Upper lobe of right lung (tissue), 1 donor: ENCODE measurements around the gene GGT5. TPM values are rescaled to one million over a fixed set of nuclear protein-coding genes. Genes with fewer than 3 reads are reported as not detected.
"Not testable (repeated sequence)": the region's sequence is repeated elsewhere in the genome, so short reads cannot be mapped to it uniquely, and the experiment has no call there.

Experiments used
- ATAC-seq: fragments of 200-7000 bp; cut with Tn5 transposase; one replicate; pipeline ENCODE4 v1.9.1; 2020; ENCODE audit warnings: mild to moderate bottlenecking, moderate library complexity
- DNase-seq: peaks from one replicate; pipeline ENCODE4 v3.0.0-alpha.2; 2020
- H3K27ac ChIP-seq: fragments of 200-600 bp; one replicate; pipeline ENCODE4 v1.8.0; 2022
- H3K27me3 ChIP-seq: fragments of 200-600 bp; one replicate; pipeline ENCODE4 v1.8.0; 2022; ENCODE audit warnings: mild to moderate bottlenecking
- H3K36me3 ChIP-seq: fragments of 200-600 bp; one replicate; pipeline ENCODE4 v1.8.0; 2022
- H3K4me1 ChIP-seq: fragments of 200-600 bp; one replicate; pipeline ENCODE4 v1.8.0; 2022
- H3K4me3 ChIP-seq: fragments of 200-600 bp; one replicate; pipeline ENCODE4 v1.8.0; 2022; ENCODE audit warnings: mild to moderate bottlenecking
- H3K9me3 ChIP-seq: fragments of 200-600 bp; one replicate; pipeline ENCODE4 v1.8.0; 2022
- intact Hi-C: fragments of 100-400 bp; cut with DNase I; formaldehyde crosslinking; loops from one replicate; pipeline ENCODE4 v1.11.0; 2022
- total RNA-seq: library from RNA; stranded (reverse); fragmentation: NEBNext Ultra II Directional; extraction: Animal tissue kit (Norgen Biotek cat#: 25700); gene quantifications from one replicate; pipeline ENCODE4 v1.2.1, GENCODE V29; 2021
- TF ChIP-seq, protein P1 (sequence below): fragments of 200-600 bp; IDR thresholded peaks from one replicate; pipeline ENCODE4 v1.8.0; 2022; ENCODE audit warnings: antibody characterized with exemption
- donor health status: DM: no; HTN: yes; CAD: no; lungs with severe emphysema.

The GGT5 gene
- total RNA-seq, 1 donor from 2014 or later, result 66.5 TPM

DNA sequence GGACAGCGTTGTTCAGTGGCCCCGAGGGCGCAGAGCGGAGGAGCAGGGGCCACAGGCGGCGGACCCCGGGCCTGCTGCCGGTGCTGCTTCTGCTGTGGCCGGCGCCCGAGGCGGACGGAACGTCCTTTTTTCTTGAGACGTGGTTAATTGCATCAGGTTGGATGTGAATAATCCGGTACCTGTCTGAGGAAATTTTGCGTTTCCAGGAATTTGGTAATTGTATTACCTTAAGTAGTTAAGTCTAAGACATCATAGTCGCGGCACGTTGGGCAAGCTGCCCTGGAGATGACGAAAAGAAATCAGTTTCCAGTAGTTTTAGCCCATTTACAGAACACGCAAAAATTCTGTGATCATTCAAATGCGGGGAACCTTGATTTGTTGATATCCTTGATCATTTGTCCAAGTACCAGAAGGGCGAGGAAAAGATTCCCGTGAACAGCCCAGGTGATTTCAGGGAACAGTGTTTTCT is 26.5 kb upstream of the GGT5 start:
- peak overlapping the region; percentile 90 for H3K27ac ChIP-seq
- peaks cover 31% of the 10 kb centered on the region for H3K4me1 ChIP-seq
- H3K9me3 ChIP-seq, result no peaks in the 10 kb centered on the region
- H3K27me3 ChIP-seq, result no peaks in the 10 kb centered on the region
- intact Hi-C loops, result no loop called here
- H3K4me3 ChIP-seq, result peak overlapping the region; percentile 89
- DNase-seq, result no peak
- TF ChIP-seq, protein P1, sequence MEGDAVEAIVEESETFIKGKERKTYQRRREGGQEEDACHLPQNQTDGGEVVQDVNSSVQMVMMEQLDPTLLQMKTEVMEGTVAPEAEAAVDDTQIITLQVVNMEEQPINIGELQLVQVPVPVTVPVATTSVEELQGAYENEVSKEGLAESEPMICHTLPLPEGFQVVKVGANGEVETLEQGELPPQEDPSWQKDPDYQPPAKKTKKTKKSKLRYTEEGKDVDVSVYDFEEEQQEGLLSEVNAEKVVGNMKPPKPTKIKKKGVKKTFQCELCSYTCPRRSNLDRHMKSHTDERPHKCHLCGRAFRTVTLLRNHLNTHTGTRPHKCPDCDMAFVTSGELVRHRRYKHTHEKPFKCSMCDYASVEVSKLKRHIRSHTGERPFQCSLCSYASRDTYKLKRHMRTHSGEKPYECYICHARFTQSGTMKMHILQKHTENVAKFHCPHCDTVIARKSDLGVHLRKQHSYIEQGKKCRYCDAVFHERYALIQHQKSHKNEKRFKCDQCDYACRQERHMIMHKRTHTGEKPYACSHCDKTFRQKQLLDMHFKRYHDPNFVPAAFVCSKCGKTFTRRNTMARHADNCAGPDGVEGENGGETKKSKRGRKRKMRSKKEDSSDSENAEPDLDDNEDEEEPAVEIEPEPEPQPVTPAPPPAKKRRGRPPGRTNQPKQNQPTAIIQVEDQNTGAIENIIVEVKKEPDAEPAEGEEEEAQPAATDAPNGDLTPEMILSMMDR, result no peak
- no peaks in the 10 kb centered on the region for H3K36me3 ChIP-seq
- no peak for ATAC-seq

DNA sequence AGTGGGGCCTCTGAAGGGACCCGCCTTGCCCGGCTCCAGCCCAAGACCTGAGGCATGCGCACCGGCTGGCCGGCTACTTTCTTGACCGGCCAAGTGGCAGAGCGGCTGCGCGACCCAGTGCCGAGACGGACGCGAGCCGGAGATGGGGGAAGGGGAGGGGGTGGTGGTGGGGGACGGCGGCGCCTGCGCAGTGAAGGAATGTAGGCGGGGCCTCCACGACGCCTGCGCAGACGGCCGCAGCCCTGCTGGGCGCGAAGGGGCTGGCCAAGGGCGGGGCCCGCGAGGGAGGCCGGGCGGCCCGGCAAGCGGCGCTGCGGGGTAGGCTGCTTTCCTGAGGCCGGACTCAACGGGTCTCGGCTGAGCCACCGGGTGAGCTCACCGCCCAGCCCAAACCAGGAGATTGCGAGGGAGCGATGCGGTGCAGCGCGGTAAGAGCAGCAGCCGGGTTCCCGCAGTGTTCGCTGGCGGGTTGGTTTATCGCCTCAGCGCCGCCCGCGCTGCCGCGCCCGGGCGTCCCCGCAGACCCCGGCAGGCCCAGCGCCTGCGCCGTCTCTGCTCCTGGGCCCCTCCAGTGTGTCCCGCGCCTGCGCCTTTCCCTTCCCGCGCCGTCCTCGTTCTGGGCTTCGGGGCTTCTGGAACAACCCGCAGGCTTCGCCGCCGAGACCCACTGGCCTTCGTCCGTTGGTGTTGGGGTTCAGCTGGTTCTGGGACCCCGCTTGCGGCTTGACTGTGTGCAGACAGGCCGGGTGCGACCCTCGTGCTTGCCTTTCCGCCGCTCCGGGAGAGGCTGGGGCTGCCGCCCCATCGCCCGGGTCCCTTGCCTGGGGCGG is 25.9 kb upstream of the GGT5 start, which contains the start of gene SPECC1L:
SPECC1L (plus strand) TSS at position 276 of the 830 bp plus-strand sequence. CDS start 31,401 bp downstream, outside the sequence.
- DNase-seq (peak; percentile 96), ATAC-seq (peak; percentile 98)
- H3K9me3 ChIP-seq, result no peaks in the 10 kb centered on the region
- no peaks in the 10 kb centered on the region for H3K36me3 ChIP-seq
- H3K27ac ChIP-seq, result peak within 1 kb of the TSS; percentile 90
- peaks cover 31% of the 10 kb centered on the region for H3K4me1 ChIP-seq
- H3K27me3 ChIP-seq, result no peaks in the 10 kb centered on the region
- TF ChIP-seq, protein P1, result no peak
- peak within 1 kb of the TSS; percentile 89 for H3K4me3 ChIP-seq
- intact Hi-C loops, result no loop called here

DNA sequence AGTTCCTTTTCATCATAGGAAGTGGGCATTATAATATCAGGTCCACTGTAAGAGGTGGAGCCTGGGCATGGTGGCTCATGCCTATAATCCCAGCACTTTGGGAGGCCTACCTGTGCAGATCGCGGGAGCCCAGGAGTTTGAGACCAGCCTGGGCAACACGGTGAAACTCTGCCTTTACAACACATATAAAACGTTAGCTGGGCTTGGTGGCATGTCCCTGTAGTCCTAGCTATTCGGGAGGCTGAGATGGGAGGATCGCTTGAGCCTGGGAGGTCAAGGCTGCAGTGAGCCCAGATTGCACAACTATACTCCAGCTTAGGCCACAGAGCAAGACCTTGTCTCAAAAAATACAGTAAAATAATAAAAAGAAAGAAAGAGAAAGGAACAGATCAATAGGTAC is 21.6 kb upstream of the GGT5 start:
- H3K4me1 ChIP-seq, intact Hi-C loops, ATAC-seq, H3K9me3 ChIP-seq, H3K27ac ChIP-seq, H3K4me3 ChIP-seq, DNase-seq, H3K36me3 ChIP-seq, H3K27me3 ChIP-seq: not testable (repeated sequence)

DNA sequence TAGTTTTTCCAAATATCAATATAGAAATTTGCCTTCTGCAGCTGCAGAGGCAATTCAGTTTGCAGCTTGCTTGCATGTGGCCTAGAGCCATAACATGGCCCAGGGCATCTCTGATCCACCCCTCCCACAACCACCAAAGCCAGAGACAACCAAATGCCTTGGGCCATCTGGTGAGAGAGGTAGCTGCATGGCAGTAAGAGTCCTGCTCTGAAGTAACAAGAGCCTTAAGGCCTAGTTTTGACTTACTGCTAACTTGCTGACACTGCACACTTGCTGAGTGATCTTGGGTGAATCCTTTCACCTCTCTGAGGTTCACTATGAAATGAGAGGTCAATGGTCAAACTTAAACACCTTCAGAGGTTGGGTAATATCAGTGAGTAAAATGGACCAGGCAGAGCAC is 20.9 kb upstream of the GGT5 start:
- TF ChIP-seq, protein P1, result no peak
- Histone ChIP-seq H3K9me3 (no peaks in the 10 kb centered on the region), H3K4me1 (no peaks in the 10 kb centered on the region), H3K27me3 (no peaks in the 10 kb centered on the region), H3K27ac (no peak overlapping the region), H3K4me3 (no peak overlapping the region), H3K36me3 (no peaks in the 10 kb centered on the region)
- intact Hi-C loops, result no loop called here
- no peak for ATAC-seq
- no peak for DNase-seq

DNA sequence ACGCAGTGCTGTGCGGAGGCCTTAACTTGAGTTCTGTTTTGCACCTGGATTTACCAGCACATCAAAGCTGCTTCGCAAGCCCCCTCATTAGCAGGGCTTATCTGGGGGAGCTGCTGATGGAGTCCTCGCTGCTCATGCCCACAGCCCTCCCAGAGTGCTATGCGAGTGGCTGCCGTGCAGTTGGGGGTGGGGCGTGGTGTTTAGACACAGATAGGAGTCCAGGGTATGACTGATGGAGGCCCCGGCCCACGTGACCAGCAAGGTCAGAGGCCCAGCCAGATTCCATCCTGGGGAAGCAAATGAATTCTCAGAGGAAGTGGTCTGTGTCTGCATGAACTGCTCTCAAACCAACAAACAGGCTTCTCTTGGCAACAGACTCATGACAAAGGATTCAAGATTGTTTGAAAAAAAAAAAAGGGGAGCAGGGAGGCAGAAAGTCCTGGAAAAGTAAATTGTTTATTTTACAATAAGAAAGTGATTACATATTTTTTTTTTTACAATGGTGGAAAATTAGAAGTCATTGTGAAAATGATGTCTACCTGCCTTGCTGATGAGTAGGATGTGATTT is 19.5 kb upstream of the GGT5 start:
- H3K27ac ChIP-seq, DNase-seq, intact Hi-C loops: not testable (repeated sequence)

DNA sequence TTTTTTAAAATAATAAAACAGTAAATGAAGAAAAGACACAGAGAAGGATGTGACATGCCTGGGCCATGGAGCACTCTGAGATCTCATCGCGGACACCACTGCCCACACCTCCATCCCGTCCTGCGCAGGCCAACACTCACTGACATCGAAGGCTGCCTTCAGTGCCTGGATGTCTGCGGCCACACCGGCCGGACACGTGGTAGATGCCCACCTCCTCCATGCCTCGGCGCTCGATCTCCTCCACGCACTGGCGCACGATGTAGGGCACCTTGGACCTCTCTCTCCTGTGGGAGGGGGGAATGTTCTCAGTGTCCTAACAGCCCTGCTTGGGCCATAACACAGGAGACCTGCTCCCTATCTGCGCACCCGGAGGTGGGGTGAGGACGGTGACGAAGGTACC is 18.6 kb upstream of the GGT5 start:
- intact Hi-C loops, ATAC-seq, H3K27ac ChIP-seq, DNase-seq, H3K9me3 ChIP-seq, H3K36me3 ChIP-seq, H3K4me1 ChIP-seq, H3K27me3 ChIP-seq, H3K4me3 ChIP-seq: not testable (repeated sequence)

More for the DNA sequence above, 19.5 kb upstream of the GGT5 start:
- not testable (repeated sequence) for H3K4me1 ChIP-seq, H3K27me3 ChIP-seq, H3K36me3 ChIP-seq, ATAC-seq, H3K9me3 ChIP-seq, H3K4me3 ChIP-seq

DNA sequence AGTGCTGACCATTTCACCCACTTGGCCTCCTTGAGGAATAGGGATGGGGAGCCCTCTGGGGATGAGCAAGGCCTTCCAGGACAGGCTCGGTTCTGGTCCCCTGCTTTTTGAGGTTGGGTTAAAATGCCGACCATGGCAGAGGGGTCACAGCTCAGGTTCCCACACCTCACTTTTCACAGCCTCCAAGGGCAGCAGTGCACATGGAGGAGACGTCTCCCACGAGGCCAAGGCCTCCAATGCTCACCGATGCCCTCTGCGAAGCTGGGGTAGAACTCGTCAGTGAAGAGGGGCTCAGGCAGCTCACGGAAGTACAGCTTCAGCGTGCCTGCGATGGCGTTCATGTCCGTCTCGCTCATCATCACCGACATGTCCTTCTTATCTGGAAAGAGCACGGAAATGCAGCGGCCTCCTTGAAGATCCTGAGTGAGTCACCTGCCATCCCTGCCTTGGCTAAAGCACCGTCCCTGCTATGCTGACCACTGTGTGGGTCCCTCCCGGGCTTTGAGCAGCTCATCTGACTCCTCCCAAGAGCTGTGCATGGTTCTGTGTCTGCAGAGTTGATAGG is 17.4 kb upstream of the GGT5 start:
- intact Hi-C loops, H3K36me3 ChIP-seq, H3K27me3 ChIP-seq, H3K4me3 ChIP-seq, ATAC-seq, DNase-seq, H3K4me1 ChIP-seq, H3K9me3 ChIP-seq, H3K27ac ChIP-seq: not testable (repeated sequence)
